A549 treated with AZD2906 at 1 μM for 4 hours (cell line): Measurements from ENCODE around the gene DEK. TPM values are rescaled to one million over a fixed set of nuclear protein-coding genes. Genes with fewer than 3 reads are reported as not detected.

Experiments used
- total RNA-seq: library from RNA; stranded (reverse); fragments of 200-300 nt; extraction: Qiagen RNA extraction; gene quantifications from 5 replicates; pipeline ENCODE4 v1.2.3, GENCODE V29; 2022

DEK gene
- 68.4 to 110 TPM (median 75.3 TPM) in 5 replicates for total RNA-seq

GRCh38 chr6:18264219-18264922 is at the start of gene DEK:
Gene DEK, minus strand, starts transcription at chr6:18264530. Its CDS starts 543 bp downstream, at chr6:18263987.

Other genes with a start within 250 kb of the DEK start
- gene NHLRC1, start 141.9 kb downstream of the DEK start, total RNA-seq: 1.3 to 1.9 TPM (median 1.6 TPM) in 5 replicates
- gene TPMT, start 109.5 kb downstream of the DEK start, total RNA-seq: 5.1 to 6.6 TPM (median 5.4 TPM) in 5 replicates
- gene KDM1B, start 109.1 kb downstream of the DEK start, total RNA-seq: 6.7 to 7.6 TPM (median 7.3 TPM) in 5 replicates
- 0.11 to 0.58 TPM (median 0.41 TPM) in 5 replicates for gene RNF144B, start 122.8 kb upstream of the DEK start, total RNA-seq